LNCaP clone FGC (cell line): ENCODE data around the gene GPSM1.

Experiments
- DNase-seq: peaks from one replicate; pipeline ENCODE4 v3.0.0-alpha.2; 2011; ENCODE audit warnings: low read depth
- H3K4me3 ChIP-seq: 2 replicates; pipeline ENCODE4 v1.5.1; 2011; ENCODE audit warnings: mild to moderate bottlenecking, low read depth, low read length, control low read depth
- TF ChIP-seq, protein P1 (sequence below): IDR thresholded peaks from 2 replicates; pipeline ENCODE4 v1.5.1; 2012; ENCODE audit warnings: mild to moderate bottlenecking; ENCODE audit not compliant: control insufficient read depth, insufficient read depth; ENCODE audit errors: extremely low read depth

Gene GPSM1

DNA sequence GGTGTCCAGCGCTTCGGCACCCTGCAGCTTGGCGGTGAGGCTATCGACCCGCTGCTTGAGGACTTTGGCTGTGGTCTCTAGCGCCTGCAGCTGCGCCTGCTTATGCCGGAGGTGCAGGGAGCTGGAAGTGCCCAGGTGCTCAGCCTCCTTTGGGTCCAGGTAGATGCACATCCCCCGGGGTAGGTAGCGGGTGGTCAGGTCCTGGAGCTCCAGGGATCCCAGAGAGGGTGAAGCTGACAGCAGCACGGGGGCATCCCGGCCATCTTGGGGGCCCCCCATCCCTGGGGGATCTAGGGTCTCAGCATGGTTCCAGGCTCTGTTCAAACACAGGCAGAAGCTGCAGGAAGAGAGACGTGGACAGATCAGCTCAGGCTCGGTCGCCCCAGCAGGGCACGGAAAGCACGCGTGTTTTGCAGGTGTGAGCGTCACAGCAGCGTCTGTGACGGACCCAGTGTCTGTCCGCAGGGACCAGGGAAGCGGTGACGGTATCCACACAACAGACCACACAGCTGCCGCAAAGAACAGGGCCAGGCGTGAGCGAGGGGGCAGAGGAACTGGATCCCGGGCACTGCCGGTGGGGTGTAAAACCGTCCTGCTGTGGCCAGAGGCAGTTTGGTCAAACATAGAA lies 40.9 kb upstream of the GPSM1 start:
- DNase-seq, result no peak
- TF ChIP-seq, protein P1, sequence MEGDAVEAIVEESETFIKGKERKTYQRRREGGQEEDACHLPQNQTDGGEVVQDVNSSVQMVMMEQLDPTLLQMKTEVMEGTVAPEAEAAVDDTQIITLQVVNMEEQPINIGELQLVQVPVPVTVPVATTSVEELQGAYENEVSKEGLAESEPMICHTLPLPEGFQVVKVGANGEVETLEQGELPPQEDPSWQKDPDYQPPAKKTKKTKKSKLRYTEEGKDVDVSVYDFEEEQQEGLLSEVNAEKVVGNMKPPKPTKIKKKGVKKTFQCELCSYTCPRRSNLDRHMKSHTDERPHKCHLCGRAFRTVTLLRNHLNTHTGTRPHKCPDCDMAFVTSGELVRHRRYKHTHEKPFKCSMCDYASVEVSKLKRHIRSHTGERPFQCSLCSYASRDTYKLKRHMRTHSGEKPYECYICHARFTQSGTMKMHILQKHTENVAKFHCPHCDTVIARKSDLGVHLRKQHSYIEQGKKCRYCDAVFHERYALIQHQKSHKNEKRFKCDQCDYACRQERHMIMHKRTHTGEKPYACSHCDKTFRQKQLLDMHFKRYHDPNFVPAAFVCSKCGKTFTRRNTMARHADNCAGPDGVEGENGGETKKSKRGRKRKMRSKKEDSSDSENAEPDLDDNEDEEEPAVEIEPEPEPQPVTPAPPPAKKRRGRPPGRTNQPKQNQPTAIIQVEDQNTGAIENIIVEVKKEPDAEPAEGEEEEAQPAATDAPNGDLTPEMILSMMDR, result no peak
- H3K4me3 ChIP-seq, result no peak overlapping the region

DNA sequence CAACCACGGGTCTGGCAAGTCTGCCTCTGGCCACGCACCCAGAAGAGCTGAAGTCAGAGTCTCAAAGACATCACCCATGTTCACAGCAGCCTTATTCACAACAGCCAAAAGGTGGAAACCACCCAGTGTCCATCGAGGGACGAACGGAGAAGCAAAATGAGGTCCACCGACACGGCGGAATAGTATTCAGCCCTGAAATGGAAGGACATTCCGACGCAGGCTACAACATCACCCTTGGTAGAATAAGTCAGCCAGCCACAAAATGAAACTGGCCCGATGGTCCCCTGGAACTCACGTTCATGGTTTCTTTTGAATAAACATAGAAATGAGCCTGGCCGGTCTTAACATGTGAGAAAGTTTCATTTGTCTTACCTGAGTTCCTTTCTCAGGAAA lies 40.4 kb upstream of the GPSM1 start:
- TF ChIP-seq, protein P1, result no peak

DNA sequence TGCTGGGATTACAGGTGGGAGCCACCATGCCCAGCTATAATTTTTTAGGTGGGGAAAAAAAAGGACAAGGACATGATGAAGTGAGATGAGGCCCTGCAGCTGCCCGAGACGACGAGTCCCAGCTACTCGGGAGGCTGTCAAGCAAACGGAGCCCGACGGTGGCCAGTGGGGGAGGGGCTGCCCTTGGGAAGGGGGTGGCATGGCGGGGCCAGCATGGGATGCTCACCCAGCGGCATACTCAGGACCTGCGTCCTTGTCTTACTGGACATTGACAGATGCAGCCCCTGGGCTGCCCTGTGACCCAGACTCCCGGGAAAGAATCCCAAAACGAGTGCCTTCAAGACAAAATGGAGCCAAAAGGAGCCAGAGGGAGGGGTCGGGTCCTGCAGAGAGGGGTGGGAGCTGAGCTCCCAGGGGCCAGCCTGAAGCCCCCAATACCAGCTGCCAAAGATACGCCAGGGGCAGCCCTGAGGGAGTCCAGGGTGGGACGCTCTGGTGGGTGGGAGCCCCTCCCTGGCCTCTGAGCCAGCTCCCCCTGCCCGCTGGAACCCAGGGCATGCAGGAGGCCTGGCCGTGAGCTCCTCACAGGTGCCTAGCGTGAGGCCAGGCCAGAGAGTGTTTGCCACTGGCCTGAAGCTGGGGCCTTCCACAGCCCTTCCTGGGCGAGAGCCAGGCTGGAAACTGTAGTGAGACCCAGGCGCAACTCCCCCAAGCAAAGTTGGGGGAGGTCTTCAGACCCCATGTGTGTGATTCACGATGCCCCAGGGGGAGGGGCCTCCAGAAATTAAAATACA lies 39.2 kb upstream of the GPSM1 start:
- TF ChIP-seq, protein P1, result no peak
- DNase-seq, result no peak

More for the DNA sequence above, 40.4 kb upstream of the GPSM1 start:
- DNase-seq, result no peak
- no peak overlapping the region for H3K4me3 ChIP-seq

DNA sequence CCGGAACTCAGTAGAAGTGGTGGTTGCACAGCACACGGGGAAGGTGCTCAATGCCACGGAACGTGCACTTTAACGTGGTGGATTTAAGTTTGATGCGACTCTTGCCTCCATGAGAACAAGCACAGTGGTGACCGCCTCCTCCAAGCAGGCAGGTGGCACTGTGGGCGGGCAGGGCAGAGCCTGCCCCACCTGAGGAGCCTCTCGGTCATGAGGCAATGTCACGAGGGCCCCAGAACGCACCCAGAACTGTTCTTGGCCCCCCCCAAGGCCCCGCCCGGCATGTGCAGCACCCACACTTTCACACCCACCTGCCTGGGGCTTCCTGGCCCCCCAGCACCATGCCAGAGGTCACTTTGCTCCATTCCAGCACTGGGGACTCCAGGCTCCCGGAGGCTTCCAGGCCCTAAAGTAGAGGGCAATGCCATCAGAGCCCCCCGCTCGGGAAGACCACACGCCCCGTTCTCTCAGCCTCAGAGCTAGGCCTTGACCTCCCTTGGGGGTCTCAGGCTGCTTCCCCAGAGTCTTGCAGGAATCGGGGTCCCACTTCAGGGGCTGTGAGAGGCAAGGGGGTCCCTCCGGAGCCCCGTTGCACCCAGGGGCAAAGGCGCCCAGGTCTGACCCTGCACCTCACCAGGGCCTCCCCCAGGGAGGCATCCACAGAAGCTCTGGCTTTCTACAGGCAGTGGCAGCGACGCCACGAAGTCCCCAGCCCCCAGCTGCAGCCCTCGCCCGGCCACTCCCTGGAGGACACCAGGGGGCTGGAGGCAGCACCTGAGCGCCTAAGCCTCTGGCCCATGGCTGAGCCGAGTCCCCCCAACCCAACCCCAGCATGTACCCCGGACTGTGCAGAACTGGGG lies 37.5 kb upstream of the GPSM1 start:
- DNase-seq, result no peak
- TF ChIP-seq, protein P1, result no peak
- H3K4me3 ChIP-seq, result no peak overlapping the region

More for the DNA sequence above, 39.2 kb upstream of the GPSM1 start:
- no peak overlapping the region for H3K4me3 ChIP-seq

DNA sequence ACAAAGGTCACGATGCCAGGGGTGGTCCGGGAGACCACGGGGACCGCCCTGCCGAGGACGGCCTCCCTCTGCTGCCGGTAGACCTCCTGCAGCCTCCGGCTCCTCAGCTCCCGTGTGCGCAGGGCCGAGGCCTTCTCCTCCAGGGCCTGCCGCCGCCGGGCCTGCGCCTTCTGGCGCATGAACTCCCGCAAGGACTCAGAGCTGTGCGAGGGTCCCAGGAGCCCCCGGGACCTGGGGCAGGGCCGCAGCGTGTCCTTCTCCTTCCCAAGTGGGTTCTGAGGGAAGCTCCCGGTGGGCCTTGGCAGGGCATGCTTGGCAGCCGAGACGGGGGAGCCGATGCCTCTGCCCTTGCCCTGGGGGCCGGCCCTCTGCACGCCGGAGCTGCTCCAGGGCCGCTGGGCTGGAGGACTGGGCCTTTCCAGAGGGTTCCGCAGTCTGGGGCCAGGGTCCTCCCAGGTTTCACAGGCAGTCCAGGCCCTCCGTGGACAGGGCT lies 36.8 kb upstream of the GPSM1 start:
- TF ChIP-seq, protein P1, result no peak
- no peak for DNase-seq
- H3K4me3 ChIP-seq, result no peak overlapping the region

DNA sequence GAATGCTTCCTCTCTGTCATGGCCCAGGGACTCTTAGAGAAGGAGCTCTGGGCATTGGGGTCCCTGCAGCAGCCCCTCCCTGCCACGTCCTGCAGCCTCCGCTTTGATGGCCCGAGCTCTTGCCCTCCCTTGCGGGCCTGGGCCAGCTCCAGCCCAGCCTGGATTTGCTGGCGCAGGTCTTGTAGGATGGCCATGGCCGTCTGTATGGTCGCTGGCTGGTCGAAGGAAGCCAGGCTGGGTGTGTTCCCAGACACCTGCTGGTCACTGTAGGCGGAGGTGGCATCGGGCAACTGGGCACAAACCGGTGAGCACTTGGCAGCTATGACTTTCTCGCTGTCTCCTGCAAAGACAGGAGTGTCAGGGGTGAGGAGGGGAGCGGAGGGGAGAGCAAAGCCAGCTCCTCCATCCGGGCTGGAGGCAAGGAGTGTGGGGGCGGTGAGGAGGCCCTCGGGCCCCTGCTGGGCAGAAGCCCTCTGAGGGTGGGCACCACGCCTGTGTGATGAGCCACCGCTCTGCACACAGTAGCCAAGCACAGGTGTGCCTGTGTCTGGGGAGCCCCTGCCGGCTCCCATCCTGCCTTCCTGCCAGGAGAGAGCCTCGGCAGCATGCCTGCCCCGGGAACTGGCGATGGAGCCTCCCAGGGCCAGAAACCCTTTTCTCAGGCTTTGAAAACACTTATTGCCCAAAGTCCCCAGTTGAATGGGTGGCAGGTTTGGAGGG lies 35.9 kb upstream of the GPSM1 start:
- no peak for DNase-seq
- H3K4me3 ChIP-seq, result no peak overlapping the region
- TF ChIP-seq, protein P1, result no peak
